H1 (cell line): ENCODE data around the gene ITGA11. TPM values are rescaled to one million over a fixed set of nuclear protein-coding genes. Genes with fewer than 3 reads are reported as not detected.

Source experiments
- CTCF ChIA-PET: fragments of 300-600 bp; sonication (Branson Sonifier 250); formaldehyde crosslinking; loops from one replicate; lab custom pipeline; 2021; ENCODE audit not compliant: partially characterized antibody; lab: Charles Lee
- POLR2A ChIA-PET: fragments of 300-600 bp; sonication (Branson Sonifier 250); formaldehyde crosslinking; loops from one replicate; lab custom pipeline; 2021; ENCODE audit warnings: inconsistent platforms; ENCODE audit not compliant: partially characterized antibody; lab: Charles Lee
- DNase-seq, 2 experiments: peaks; one replicate each; pipeline versions ENCODE4 v3.0.0 to v3.0.0-alpha.2; 2010 to 2022; ENCODE audit warnings: low spot score in 2 of 2, low read depth in 1 of 2, mixed read lengths in 1 of 2
- FAIRE-seq: peaks from 2 replicates; lab custom pipeline; 2011; peaks lifted over from hg19 to GRCh38; lab: Jason Lieb, UNC
- H2AFZ ChIP-seq: 2 replicates; pipeline ENCODE4 v1.8.1; 2012; ENCODE audit warnings: low read length, inconsistent platforms
- H2AK5ac ChIP-seq: 2 replicates; pipeline ENCODE4 v1.6.1; 2013; ENCODE audit warnings: low read depth, low read length
- H2BK120ac ChIP-seq: replicated peaks from 2 replicates; pipeline ENCODE3; 2013; ENCODE audit warnings: low read depth, low read length, inconsistent platforms
- H2BK12ac ChIP-seq: 2 replicates; pipeline ENCODE4 v1.6.1; 2013; ENCODE audit warnings: low read depth, low read length
- H2BK15ac ChIP-seq: 2 replicates; pipeline ENCODE4 v1.6.1; 2013; ENCODE audit warnings: low read length
- H2BK20ac ChIP-seq: 2 replicates; pipeline ENCODE4 v1.6.1; 2013; ENCODE audit warnings: low read length
- H2BK5ac ChIP-seq: 2 replicates; pipeline ENCODE4 v1.6.1; 2013; ENCODE audit warnings: low read depth, low read length
- H3K14ac ChIP-seq: 2 replicates; pipeline ENCODE4 v1.6.1; 2013; ENCODE audit warnings: inconsistent platforms; ENCODE audit not compliant: insufficient read length
- H3K18ac ChIP-seq: 2 replicates; pipeline ENCODE4 v1.6.1; 2013; ENCODE audit warnings: low read length; ENCODE audit errors: extremely low read depth
- H3K23ac ChIP-seq: 2 replicates; pipeline ENCODE4 v1.6.1; 2013; ENCODE audit warnings: inconsistent platforms; ENCODE audit not compliant: insufficient read length
- H3K23me2 ChIP-seq: 2 replicates; pipeline ENCODE4 v1.6.1; 2013; ENCODE audit warnings: low read depth, low read length
- H3K27ac ChIP-seq: 2 replicates; pipeline ENCODE4 v1.6.1; 2011; ENCODE audit warnings: low read depth, low read length, inconsistent platforms
- H3K27me3 ChIP-seq, 4 experiments: replicated peaks in 1 of 4; 1 replicate in 1 of 4; 2 replicates in 3 of 4; pipeline versions ENCODE4 v1.6.1 to v1.8.1; 2011 to 2013; ENCODE audit warnings: low read length in 3 of 4, mild to moderate bottlenecking in 3 of 4, inconsistent platforms in 2 of 4, mixed read lengths in 2 of 4, moderate library complexity in 1 of 4; ENCODE audit not compliant: control insufficient read depth in 3 of 4, insufficient read depth in 3 of 4; ENCODE audit errors: extremely low read depth in 1 of 4
- H3K36me3 ChIP-seq, 4 experiments: 2 replicates each; pipeline versions ENCODE4 v1.6.1 to v1.8.1; 2011 to 2013; ENCODE audit warnings: mild to moderate bottlenecking in 4 of 4, low read length in 3 of 4, moderate library complexity in 2 of 4, control low read depth in 1 of 4, inconsistent platforms in 1 of 4; ENCODE audit not compliant: insufficient read depth in 4 of 4, control insufficient read depth in 2 of 4
- H3K4ac ChIP-seq: replicated peaks from 2 replicates; pipeline ENCODE3; 2013; ENCODE audit warnings: low read length, low read depth, mixed read lengths, inconsistent platforms; ENCODE audit not compliant: insufficient read length
- H3K4me1 ChIP-seq, 4 experiments: replicated peaks in 1 of 4; 1 replicate in 1 of 4; 2 replicates in 3 of 4; pipeline versions ENCODE4 v1.6.1 to v1.8.1; 2011 to 2013; ENCODE audit warnings: low read length in 3 of 4, inconsistent platforms in 2 of 4, mixed read lengths in 1 of 4; ENCODE audit not compliant: insufficient read depth in 4 of 4, control insufficient read depth in 3 of 4
- H3K4me2 ChIP-seq, 2 experiments: 2 replicates each; pipeline versions ENCODE4 v1.6.1 to v1.8.1; 2011 to 2013; ENCODE audit warnings: low read depth in 2 of 2, low read length in 2 of 2, control low read depth in 1 of 2, inconsistent platforms in 1 of 2, mild to moderate bottlenecking in 1 of 2; ENCODE audit not compliant: insufficient read depth in 1 of 2
- H3K4me3 ChIP-seq, 4 experiments: fragments of 200-600, 300-600 bp in 1 of 4; sonication (generic), shearing (Covaris generic), sonication (Bioruptor Twin) in 1 of 4; 2 replicates each; pipeline versions ENCODE4 v1.5.1 to v1.8.1; 2011 to 2016; ENCODE audit warnings: low read length in 4 of 4, low read depth in 3 of 4, control low read depth in 2 of 4, inconsistent platforms in 2 of 4, mild to moderate bottlenecking in 2 of 4, mixed read lengths in 1 of 4, moderate library complexity in 1 of 4; ENCODE audit not compliant: insufficient read depth in 2 of 4; ENCODE audit errors: extremely low read depth in 1 of 4
- H3K56ac ChIP-seq: replicated peaks from 2 replicates; pipeline ENCODE3; 2013; ENCODE audit warnings: low read depth, mild to moderate bottlenecking, mixed read lengths, low read length, inconsistent platforms; ENCODE audit not compliant: insufficient read length
- H3K79me1 ChIP-seq: 2 replicates; pipeline ENCODE4 v1.6.1; 2013; ENCODE audit warnings: low read depth, low read length, control low read depth
- H3K79me2 ChIP-seq, 2 experiments: 2 replicates each; pipeline versions ENCODE4 v1.6.1 to v1.8.1; 2012 to 2013; ENCODE audit warnings: low read length in 2 of 2, mild to moderate bottlenecking in 2 of 2, inconsistent platforms in 1 of 2; ENCODE audit not compliant: insufficient read depth in 2 of 2, control insufficient read depth in 1 of 2
- H3K9ac ChIP-seq, 4 experiments: replicated peaks in 1 of 4; 1 replicate in 1 of 4; 2 replicates in 3 of 4; pipeline versions ENCODE4 v1.6.1 to v1.8.1; 2011 to 2013; ENCODE audit warnings: low read depth in 3 of 4, low read length in 3 of 4, control low read depth in 2 of 4, mild to moderate bottlenecking in 2 of 4, moderate library complexity in 2 of 4, inconsistent platforms in 1 of 4; ENCODE audit errors: extremely low read depth in 1 of 4
- H3K9me3 ChIP-seq, 2 experiments: 2 replicates each; pipeline versions ENCODE4 v1.6.1 to v1.8.1; 2012 to 2013; ENCODE audit warnings: mild to moderate bottlenecking in 2 of 2, moderate library complexity in 2 of 2, control low read depth in 1 of 2, inconsistent platforms in 1 of 2, low read depth in 1 of 2, low read length in 1 of 2, mixed read lengths in 1 of 2; ENCODE audit not compliant: insufficient read depth in 2 of 2
- H4K20me1 ChIP-seq, 2 experiments: replicated peaks in 1 of 2; 2 replicates each; pipeline versions ENCODE3 to v1.8.1; 2011 to 2013; ENCODE audit warnings: inconsistent platforms in 2 of 2, low read length in 2 of 2, mild to moderate bottlenecking in 1 of 2; ENCODE audit not compliant: insufficient read depth in 2 of 2, control insufficient read depth in 1 of 2
- H4K5ac ChIP-seq: 2 replicates; pipeline ENCODE4 v1.6.1; 2013; ENCODE audit warnings: low read length, low read depth, mixed read lengths, inconsistent platforms; ENCODE audit not compliant: insufficient read length
- H4K8ac ChIP-seq: 2 replicates; pipeline ENCODE4 v1.8.0; 2013; ENCODE audit warnings: mild to moderate bottlenecking, moderate library complexity, low read length, inconsistent platforms; ENCODE audit not compliant: insufficient read depth; ENCODE audit errors: extremely low read depth
- H4K91ac ChIP-seq: replicated peaks from 2 replicates; pipeline ENCODE3; 2013; ENCODE audit warnings: low read length, mixed read lengths, inconsistent platforms; ENCODE audit not compliant: insufficient read length
- CTBP2 ChIP-seq: IDR thresholded peaks from 2 replicates; pipeline ENCODE4 v1.7.0; 2011; ENCODE audit warnings: borderline replicate concordance, mild to moderate bottlenecking, moderate library complexity, mixed read lengths, low read length; ENCODE audit not compliant: insufficient read depth, insufficient read length
- HDAC2 ChIP-seq, 2 experiments: fragments of 300-600 bp in 1 of 2; sonication (generic) in 1 of 2; IDR thresholded peaks; 2 replicates each; pipeline ENCODE4 v1.6.1; 2011 to 2012; ENCODE audit warnings: low read depth in 2 of 2, low read length in 2 of 2, mild to moderate bottlenecking in 2 of 2, moderate library complexity in 2 of 2, borderline replicate concordance in 1 of 2, inconsistent platforms in 1 of 2
- POLR2AphosphoS5 ChIP-seq: IDR thresholded peaks from 2 replicates; pipeline ENCODE4 v1.6.1; 2011; ENCODE audit warnings: low read depth, low read length
- RBBP5 ChIP-seq: IDR thresholded peaks from 2 replicates; pipeline ENCODE4 v1.7.1; 2012; ENCODE audit warnings: low read depth, mild to moderate bottlenecking, inconsistent platforms, low read length, moderate library complexity, borderline replicate concordance
- WGBS, 2 experiments: shearing (Covaris generic) in 1 of 2; methylation state at CpG; one replicate each; pipeline versions ENCODE4 v1.1.6 to v1.1.7; 2013 to 2015; ENCODE audit warnings: low lambda C conversion rate in 2 of 2, mixed read lengths in 2 of 2, inconsistent platforms in 1 of 2, low coverage in 1 of 2, missing lambda C conversion rate in 1 of 2; ENCODE audit not compliant: insufficient replicate concordance in 2 of 2, insufficient coverage in 1 of 2, insufficient read length in 1 of 2; ENCODE audit errors: extremely low coverage in 1 of 2, missing lambda C conversion rate in 1 of 2; 5-methylcytosine and 5-hydroxymethylcytosine counted together
- polyA plus RNA-seq, 7 experiments: library from polyadenylated mRNA; depleted of rRNA in 3 of 7; stranded (reverse) in 5 of 7; unstranded in 2 of 7; fragments of >200 nt in 5 of 7; fragments of 200-250 nt in 2 of 7; gene quantifications; 1 replicate in 5 of 7; 2 replicates in 1 of 7; 4 replicates in 1 of 7; pipeline versions ENCODE4 v1.2.1 to v1.2.3, GENCODE V29; 2011 to 2013; ENCODE audit warnings: missing spikeins in 2 of 7, mixed read lengths in 2 of 7
- total RNA-seq: library from RNA; stranded (reverse); fragmentation: NEBNext Ultra II Directional; extraction: Animal tissue kit (Norgen Biotek cat#: 25700); gene quantifications from 2 replicates; pipeline ENCODE4 v1.2.1, GENCODE V29; 2021
- TF ChIP-seq, protein P1 (sequence below): IDR thresholded peaks from 2 replicates; pipeline ENCODE4 v1.6.1; 2012; ENCODE audit warnings: inconsistent platforms
- TF ChIP-seq, protein P2 (sequence below): IDR thresholded peaks from 2 replicates; pipeline ENCODE4 v1.6.1; 2012; ENCODE audit warnings: inconsistent platforms

ITGA11 gene
- total and polyA plus RNA-seq, 2 of the 8 experiments (the other 6 are each of a cell fraction or from before 2014, with no cell fraction given): 0.05 to 0.06 TPM

DNA sequence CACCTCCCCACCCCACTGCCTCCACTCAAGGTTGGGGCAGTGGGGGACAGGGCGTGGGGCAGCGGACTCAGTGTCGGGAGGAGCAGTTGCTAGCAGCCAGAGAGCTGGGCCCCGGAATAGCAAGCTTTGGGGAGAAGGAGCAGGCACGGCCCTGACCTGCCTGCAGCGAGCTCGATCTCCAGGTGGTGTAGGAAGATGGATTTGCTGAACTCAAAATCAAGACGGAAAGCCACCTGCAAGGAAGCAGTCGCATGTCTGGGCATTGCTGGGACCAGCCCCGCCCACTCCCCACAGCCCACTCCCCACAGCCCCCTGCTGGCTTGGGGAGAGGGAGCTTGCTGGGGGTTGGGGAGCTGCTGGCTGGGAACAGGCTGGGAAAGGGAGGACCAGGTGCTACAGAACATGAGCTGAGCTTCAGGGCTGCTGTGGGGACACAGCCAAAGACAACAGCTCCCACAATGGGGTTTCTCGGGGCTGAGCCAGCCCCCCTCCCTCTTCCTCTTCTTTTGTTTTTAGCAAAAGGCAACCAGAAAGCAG, 116.4 kb downstream of the ITGA11 start:
- Histone ChIP-seq H3K4ac (no peak overlapping the region), H4K20me1 (no peaks in the 10 kb centered on the region), H3K56ac (no peak overlapping the region), H4K5ac (peak overlapping the region; percentile 28), H3K4me3 (peak overlapping the region in 1 of 4 experiments; percentile 25; a peak in 3 of 8 replicates), H3K23me2 (0 out of 2 replicates have a peak, but pooled peaks cover 2% of the 10 kb centered on the region), H2BK12ac (peak overlapping the region; percentile 99; the same call in 1 of the 2 replicates), H3K79me2 (no peaks in the 10 kb centered on the region), H2AFZ (peak overlapping the region; percentile 67), H4K91ac (peak overlapping the region; percentile 44), H3K18ac (peak overlapping the region; percentile 87), H3K14ac (no peak overlapping the region), H3K36me3 (no peaks in the 10 kb centered on the region), H3K79me1 (no peaks in the 10 kb centered on the region), H3K9me3 (no peaks in the 10 kb centered on the region), H4K8ac (peak overlapping the region; percentile 7; the same call in 1 of the 2 replicates), H2BK5ac (0 out of 2 replicates have a peak overlapping the region, but pooled peaks have one; percentile 79), H3K4me2 (peak overlapping the region; percentile 19 to 44; a peak in 3 of 4 replicates), H2BK20ac (peak overlapping the region; percentile 97; the same call in 1 of the 2 replicates), H2BK15ac (peak overlapping the region; percentile 46; the same call in 1 of the 2 replicates), H3K9ac (no peak overlapping the region), H3K27ac (no peak overlapping the region), H3K27me3 (no peaks in the 10 kb centered on the region), H3K23ac (no peak overlapping the region), H2BK120ac (peak overlapping the region; percentile 51), H3K4me1 (peaks cover 0 to 20% (median 15%) of the 10 kb centered on the region in 4 experiments; a peak in 6 of 7 replicates), H2AK5ac (no peak overlapping the region)
- POLR2A ChIA-PET: interaction anchor here (1.0 to 2.6 kb wide), 5 partner anchors 11 to 62 kb away, joined by 3 to 11 read pairs (median 4); partner anchors contain the start of gene FEM1B
- FAIRE-seq (no peak), DNase-seq (peak in 1 of 2 experiments; percentile 76)
- TF ChIP-seq CTBP2: no peak
- no peak for TF ChIP-seq HDAC2 (IDR thresholded peaks at IDR 0.05; ENCODE audit: borderline replicate concordance in 1 of 2, low read depth in 2 of 2, low read length in 2 of 2)
- TF ChIP-seq, protein P1, sequence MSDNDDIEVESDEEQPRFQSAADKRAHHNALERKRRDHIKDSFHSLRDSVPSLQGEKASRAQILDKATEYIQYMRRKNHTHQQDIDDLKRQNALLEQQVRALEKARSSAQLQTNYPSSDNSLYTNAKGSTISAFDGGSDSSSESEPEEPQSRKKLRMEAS: peak; percentile 26; the same call in 1 of the 2 replicates
- no peak for TF ChIP-seq RBBP5
- TF ChIP-seq, protein P2, sequence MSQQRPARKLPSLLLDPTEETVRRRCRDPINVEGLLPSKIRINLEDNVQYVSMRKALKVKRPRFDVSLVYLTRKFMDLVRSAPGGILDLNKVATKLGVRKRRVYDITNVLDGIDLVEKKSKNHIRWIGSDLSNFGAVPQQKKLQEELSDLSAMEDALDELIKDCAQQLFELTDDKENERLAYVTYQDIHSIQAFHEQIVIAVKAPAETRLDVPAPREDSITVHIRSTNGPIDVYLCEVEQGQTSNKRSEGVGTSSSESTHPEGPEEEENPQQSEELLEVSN: 0 out of 2 replicates have a peak, but pooled peaks have one; percentile 11
- TF ChIP-seq POLR2AphosphoS5: no peak
- CTCF ChIA-PET: interaction anchor here (0.7 to 3.5 kb wide), 29 partner anchors 9 to 358 kb away, joined by 3 to 47 read pairs (median 4); partner anchors contain the start of gene FEM1B
- 52% methylated on average over 11 of the region's 11 CpGs; no CpG with 5 or more reads in 1 of the 2 experiments for WGBS, 2 experiments
